Activated T-cell treated with anti-CD3 and anti-CD28 coated beads, Interleukin-2, amount 50 U/mL, for 72 hours (primary cell): ENCODE data around the gene C1S. TPM values are rescaled to one million over a fixed set of nuclear protein-coding genes. Genes with fewer than 3 reads are reported as not detected.

Experiments
- ATAC-seq, 2 donors: fragments of 150-1000 bp; cut with Tn5 transposase; replicated peaks in 1 of 2; 2 replicates each; pipeline ENCODE4 v1.10.0; 2021; ENCODE audit warnings: moderate library complexity in 2 of 2, mild to moderate bottlenecking in 1 of 2
- DNase-seq, 2 donors: peaks; one replicate each; pipeline ENCODE4 v3.0.0; 2021 to 2022; ENCODE audit warnings: mixed read lengths in 1 of 2
- H3K27ac Mint-ChIP-seq: one replicate; pipeline ENCODE4 v1.8.0; 2022; ENCODE audit warnings: mild to moderate bottlenecking, moderate library complexity, mixed read lengths
- H3K27me3 Mint-ChIP-seq: one replicate; pipeline ENCODE4 v1.8.0; 2022; ENCODE audit warnings: low read depth, mixed read lengths
- H3K36me3 Mint-ChIP-seq, 2 donors: one replicate each; pipeline ENCODE4 v1.8.0; 2022; ENCODE audit warnings: mixed read lengths in 2 of 2, mild to moderate bottlenecking in 1 of 2; ENCODE audit not compliant: insufficient read depth in 2 of 2
- H3K4me1 Mint-ChIP-seq: one replicate; pipeline ENCODE4 v1.8.0; 2022; ENCODE audit warnings: low read depth, mixed read lengths
- H3K4me3 Mint-ChIP-seq, 2 donors: one replicate each; pipeline ENCODE4 v1.8.0; 2022; ENCODE audit warnings: mild to moderate bottlenecking in 2 of 2, mixed read lengths in 2 of 2, moderate library complexity in 2 of 2
- H3K9me3 Mint-ChIP-seq, 2 donors: one replicate each; pipeline ENCODE4 v1.8.0; 2022; ENCODE audit warnings: mixed read lengths in 2 of 2
- total RNA-seq, 2 donors: library from RNA; stranded (reverse); gene quantifications; one replicate each; pipeline ENCODE4 v1.2.3, GENCODE V29; 2022

The C1S gene
- total RNA-seq, 2 donors from 2014 or later = 4.0 to 6.6 TPM

DNA sequence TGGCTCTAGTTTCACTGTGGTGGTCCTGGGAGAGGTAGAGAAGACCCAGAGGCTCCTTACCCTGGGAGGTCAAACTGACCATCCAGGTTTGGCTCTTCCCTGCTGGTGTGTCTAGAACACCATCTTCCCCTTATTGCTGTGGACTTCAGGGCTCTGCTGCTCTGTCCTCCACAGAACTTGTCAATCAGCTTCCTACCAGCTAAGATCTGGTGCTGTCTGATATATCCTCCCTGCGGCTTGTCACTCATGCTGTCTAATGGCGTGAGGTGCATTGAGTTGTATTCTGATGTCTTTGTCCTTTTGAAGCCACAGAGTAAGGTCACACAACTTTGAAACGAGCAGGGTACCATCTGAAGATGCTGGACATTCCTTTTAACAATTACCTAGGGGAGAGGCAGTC lies 55.7 kb downstream of the C1S start:
- H3K36me3 Mint-ChIP-seq = peaks cover 2 to 6% of the 10 kb centered on the region in 2 donors
- H3K4me1 Mint-ChIP-seq = peaks cover 19% of the 10 kb centered on the region
- DNase-seq (no peak), ATAC-seq (no peak)
- H3K9me3 Mint-ChIP-seq = no peaks in the 10 kb centered on the region
- H3K27me3 Mint-ChIP-seq = no peaks in the 10 kb centered on the region
- no peak overlapping the region for H3K27ac Mint-ChIP-seq
- no peak overlapping the region for H3K4me3 Mint-ChIP-seq

DNA sequence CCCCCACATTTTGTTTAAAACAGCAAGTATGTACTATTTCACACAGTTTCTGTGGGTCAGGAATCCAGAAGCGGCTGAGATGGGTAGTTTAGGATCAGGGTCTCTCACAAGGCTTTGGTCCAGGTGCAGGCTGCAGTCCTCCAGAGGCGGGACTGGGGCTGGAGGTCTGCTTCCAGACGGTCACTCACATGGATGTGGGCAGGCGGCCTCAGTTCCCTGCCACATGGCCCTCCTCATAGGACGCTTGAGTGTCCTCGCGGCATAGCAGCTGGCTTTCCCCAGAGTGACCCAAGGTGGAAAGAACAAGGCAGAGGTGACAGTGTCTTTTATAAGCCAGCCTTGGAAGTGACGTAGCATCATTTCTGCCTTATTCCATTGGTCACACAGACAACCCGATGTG lies 56.4 kb downstream of the C1S start:
- Mint-ChIP-seq H3K4me1 (peaks cover 13% of the 10 kb centered on the region), H3K4me3 (no peak overlapping the region), H3K27me3 (no peaks in the 10 kb centered on the region), H3K9me3 (no peaks in the 10 kb centered on the region), H3K36me3 (peaks cover 2 to 4% of the 10 kb centered on the region in 2 donors), H3K27ac (no peak overlapping the region)
- DNase-seq (no peak), ATAC-seq (no peak)

DNA sequence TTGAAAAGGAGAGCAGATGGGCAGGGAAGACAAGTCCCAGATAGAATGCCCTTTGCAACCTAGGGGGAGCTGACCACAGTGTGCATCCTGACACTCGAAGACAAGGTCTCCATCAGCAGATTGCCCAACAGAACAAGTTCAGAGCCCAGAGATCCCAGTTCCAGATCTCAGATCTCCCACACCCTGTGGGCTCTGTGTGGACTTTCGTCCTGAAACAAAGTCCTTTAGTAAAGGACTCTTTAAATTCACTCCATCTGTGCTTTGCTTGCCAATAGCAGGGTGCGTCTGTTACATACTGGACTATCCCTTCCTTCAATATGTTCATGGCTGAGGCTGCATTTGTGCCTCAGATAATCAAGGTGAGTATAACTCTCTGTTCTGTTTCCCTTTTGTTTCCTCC lies 57.2 kb downstream of the C1S start:
- H3K4me1 Mint-ChIP-seq = peaks cover 13% of the 10 kb centered on the region
- H3K36me3 Mint-ChIP-seq = peaks cover 2 to 4% of the 10 kb centered on the region in 2 donors
- no peak for ATAC-seq
- no peaks in the 10 kb centered on the region for H3K9me3 Mint-ChIP-seq
- DNase-seq = no peak
- H3K27ac Mint-ChIP-seq = no peak overlapping the region
- H3K27me3 Mint-ChIP-seq = no peaks in the 10 kb centered on the region
- no peak overlapping the region for H3K4me3 Mint-ChIP-seq

DNA sequence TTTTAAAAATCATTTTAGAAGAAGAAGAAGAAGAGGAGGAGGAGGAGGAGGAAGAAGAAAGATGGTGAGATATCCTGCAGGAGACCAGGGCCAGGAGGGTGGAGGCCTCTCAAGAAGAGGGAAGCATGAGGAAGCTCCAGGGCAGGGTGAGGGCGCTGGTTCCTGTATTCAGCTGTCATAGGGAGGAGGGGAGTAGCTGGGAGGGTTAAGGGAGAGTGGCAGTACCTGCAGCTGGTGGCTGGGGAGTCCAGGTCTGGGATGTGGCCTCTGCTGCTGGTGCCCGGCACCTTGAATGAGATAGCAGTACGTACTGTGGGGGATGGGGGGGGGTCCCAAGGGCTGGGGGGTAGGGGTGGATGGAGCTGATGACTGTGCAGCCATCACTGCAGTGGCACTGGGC lies 58.4 kb downstream of the C1S start:
- Mint-ChIP-seq H3K27ac (no peak overlapping the region), H3K4me3 (no peak overlapping the region), H3K4me1 (peaks cover 4% of the 10 kb centered on the region), H3K36me3 (peaks cover 2 to 3% of the 10 kb centered on the region in 2 donors), H3K27me3 (no peaks in the 10 kb centered on the region), H3K9me3 (no peaks in the 10 kb centered on the region)
- no peak for ATAC-seq
- DNase-seq = no peak

DNA sequence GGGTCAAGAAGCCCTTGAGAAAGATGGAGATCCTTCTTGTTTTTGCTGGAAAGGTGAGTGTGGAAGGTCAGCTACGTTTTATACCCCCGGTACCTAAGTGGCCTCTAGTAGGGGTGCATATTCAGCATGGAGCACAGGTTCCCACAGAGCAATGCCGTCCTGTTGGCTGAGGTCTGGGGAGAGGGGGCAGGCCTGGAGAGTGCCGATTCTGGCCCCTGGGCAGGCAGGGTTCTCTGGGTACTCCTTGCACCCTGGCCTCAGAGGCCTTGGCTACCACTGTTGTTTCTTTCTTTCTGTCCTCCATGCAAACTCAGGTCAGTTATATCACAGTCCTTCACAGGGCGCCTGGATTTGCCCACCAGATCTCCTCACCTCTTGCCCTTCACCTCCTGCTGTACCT lies 59.6 kb downstream of the C1S start:
- no peak overlapping the region for H3K27ac Mint-ChIP-seq
- no peaks in the 10 kb centered on the region for H3K9me3 Mint-ChIP-seq
- H3K4me3 Mint-ChIP-seq = no peak overlapping the region
- no peak for DNase-seq
- no peaks in the 10 kb centered on the region for H3K27me3 Mint-ChIP-seq
- no peaks in the 10 kb centered on the region for H3K36me3 Mint-ChIP-seq
- no peaks in the 10 kb centered on the region for H3K4me1 Mint-ChIP-seq
- ATAC-seq = no peak

Other genes with a start within 250 kb of the C1S start
- under 1 TPM; 0.72 to 0.93 TPM for gene GPR162, start 238.9 kb upstream of the C1S start, total RNA-seq
- 1 to 10 TPM; 2.2 to 2.6 TPM for gene P3H3, start 232.3 kb upstream of the C1S start, total RNA-seq
- gene GNB3, start 219.8 kb upstream of the C1S start, total RNA-seq = 1 to 10 TPM in 1 of 2 donors, under 1 TPM in 1; 0.95 to 1.3 TPM
- 10 to 100 TPM; 67.7 to 94.8 TPM for gene CDCA3, start 209.4 kb upstream of the C1S start, total RNA-seq
- gene USP5, start 208.6 kb upstream of the C1S start, total RNA-seq = 100 to 1,000 TPM in 1 of 2 donors, 10 to 100 TPM in 1; 98.0 to 105 TPM
- gene TPI1, start 193.2 kb upstream of the C1S start, total RNA-seq = 100 to 1,000 TPM; 504 to 562 TPM
- gene SPSB2, start 187.4 kb upstream of the C1S start, total RNA-seq = 10 to 100 TPM in 1 of 2 donors, 1 to 10 TPM in 1; 9.6 to 10.4 TPM
- gene LRRC23, start 155.9 kb upstream of the C1S start, total RNA-seq = 10 to 100 TPM in 1 of 2 donors, 1 to 10 TPM in 1; 8.6 to 11.3 TPM
- 100 to 1,000 TPM; 115 to 145 TPM for gene ENO2, start 146.1 kb upstream of the C1S start, total RNA-seq
- 10 to 100 TPM; 51.4 to 64.9 TPM for gene ATN1, start 132.8 kb upstream of the C1S start, total RNA-seq
- not detected for gene RNU7-1, start 116.9 kb upstream of the C1S start, total RNA-seq
- 100 to 1,000 TPM; 259 to 301 TPM for gene C12orf57, start 116.7 kb upstream of the C1S start, total RNA-seq
- gene PTPN6, start 109.4 kb upstream of the C1S start, total RNA-seq = 100 to 1,000 TPM; 238 to 313 TPM
- 100 to 1,000 TPM; 296 to 348 TPM for gene PHB2, start 90.1 kb upstream of the C1S start, total RNA-seq
- 10 to 100 TPM; 44.9 to 45.7 TPM for gene EMG1, start 89.8 kb upstream of the C1S start, total RNA-seq
- gene LPCAT3, start 42.2 kb upstream of the C1S start, total RNA-seq = 10 to 100 TPM; 28.3 to 29.0 TPM
- 1 to 10 TPM; 5.6 to 6.4 TPM for gene C1R, start 31.7 kb downstream of the C1S start, total RNA-seq
- 10 to 100 TPM; 22.6 to 27.4 TPM for gene C1RL, start 48.5 kb downstream of the C1S start, total RNA-seq
- under 1 TPM in 1 of 2 donors, not detected in 1; 0.26 TPM for gene RBP5, start 68.2 kb downstream of the C1S start, total RNA-seq
- gene CLSTN3, start 69.7 kb downstream of the C1S start, total RNA-seq = 10 to 100 TPM; 56.1 to 59.2 TPM
- 10 to 100 TPM; 25.4 to 35.2 TPM for gene PEX5, start 129.0 kb downstream of the C1S start, total RNA-seq
- gene ACSM4, start 243.4 kb downstream of the C1S start, total RNA-seq = not detected